HG03439 (cell line): ENCODE measurements around the gene GOLGA6A.
A peak's percentile ranks its signal among the peaks of the same experiment; 100 is the strongest.
"Not testable (repeated sequence)": the region's sequence is repeated elsewhere in the genome, so short reads cannot be mapped to it uniquely, and the experiment has no call there.

Experiments
- ATAC-seq: cut with Tn5 transposase; IDR thresholded peaks from one replicate; pipeline ENCODE4 v1.9.1; 2021; ENCODE audit warnings: mild to moderate bottlenecking, moderate library complexity; ENCODE audit not compliant: unreplicated experiment

The GOLGA6A gene

GRCh38 chr15:74108111-74108510 is 25.8 kb upstream of the GOLGA6A start:
- ATAC-seq, result no peak

GRCh38 chr15:74099963-74100733 is 17.8 kb upstream of the GOLGA6A start:
- peak; percentile 87 for ATAC-seq

- ATAC-seq, result not testable (repeated sequence)
Observed at GRCh38 chr15:74096753-74097474, 14.6 kb upstream of the GOLGA6A start.

- not testable (repeated sequence) for ATAC-seq
Observed at GRCh38 chr15:74095610-74096009, 13.3 kb upstream of the GOLGA6A start.

GRCh38 chr15:74094567-74094966 is 12.2 kb upstream of the GOLGA6A start:
- ATAC-seq, result not testable (repeated sequence)

GRCh38 chr15:74075781-74076180 is 6.6 kb downstream of the GOLGA6A start:
- ATAC-seq, result not testable (repeated sequence)

- not testable (repeated sequence) for ATAC-seq
Observed at GRCh38 chr15:74072614-74073337, 9.6 kb downstream of the GOLGA6A start.

GRCh38 chr15:74072132-74072531 is 10.2 kb downstream of the GOLGA6A start:
- ATAC-seq, result not testable (repeated sequence)

GRCh38 chr15:74071645-74072044 is 10.7 kb downstream of the GOLGA6A start:
- ATAC-seq, result not testable (repeated sequence)

GRCh38 chr15:74065684-74066411 is 16.5 kb downstream of the GOLGA6A start:
- peak; percentile 71 for ATAC-seq

- not testable (repeated sequence) for ATAC-seq
Observed at GRCh38 chr15:74064822-74065221, 17.5 kb downstream of the GOLGA6A start.

- not testable (repeated sequence) for ATAC-seq
Observed at GRCh38 chr15:74064183-74064582, 18.2 kb downstream of the GOLGA6A start.

- not testable (repeated sequence) for ATAC-seq
Observed at GRCh38 chr15:74063425-74064146, 18.8 kb downstream of the GOLGA6A start.

- ATAC-seq, result no peak
Observed at GRCh38 chr15:74062671-74063070, 19.7 kb downstream of the GOLGA6A start.

- ATAC-seq, result no peak
Observed at GRCh38 chr15:74062236-74062635, 20.1 kb downstream of the GOLGA6A start.

- ATAC-seq, result no peak
Observed at GRCh38 chr15:74060251-74060650, 22.1 kb downstream of the GOLGA6A start.

- not testable (repeated sequence) for ATAC-seq
Observed at GRCh38 chr15:74059050-74059833, 23.1 kb downstream of the GOLGA6A start.

GRCh38 chr15:74056330-74056729 is 26.0 kb downstream of the GOLGA6A start:
- not testable (repeated sequence) for ATAC-seq

GRCh38 chr15:74055804-74056203 is 26.5 kb downstream of the GOLGA6A start:
- no peak for ATAC-seq
